Measurements from ENCODE around the gene COQ5. TPM values are rescaled to one million over a fixed set of nuclear protein-coding genes. Genes with fewer than 3 reads are reported as not detected.

Gene COQ5
- total RNA-seq, 1 donor from 2014 or later = 32.0 TPM

GRCh38 chr12:120466560-120467315 lies 62.2 kb downstream of the COQ5 start:
- Mint-ChIP-seq H3K27ac (ENCODE audit: unreplicated experiment) (peak overlapping the region; percentile 28), H3K4me3 (ENCODE audit: unreplicated experiment) (peak overlapping the region; percentile 57)

GRCh38 chr12:120465756-120466155 lies 63.2 kb downstream of the COQ5 start:
- H3K27ac Mint-ChIP-seq (ENCODE audit: unreplicated experiment) = no peak overlapping the region
- no peak overlapping the region for H3K4me3 Mint-ChIP-seq (ENCODE audit: unreplicated experiment)
- DNase-seq = no peak
- peaks cover 5% of the 10 kb centered on the region for H3K27me3 Mint-ChIP-seq (ENCODE audit: unreplicated experiment)
- H3K4me1 Mint-ChIP-seq (ENCODE audit: low read depth, unreplicated experiment) = peaks cover 4% of the 10 kb centered on the region
- no peak for TF ChIP-seq CTCF (IDR thresholded peaks at IDR 0.05; ENCODE audit: partially characterized antibody, unreplicated experiment)
- no peaks in the 10 kb centered on the region for H3K36me3 Mint-ChIP-seq (ENCODE audit: unreplicated experiment)
- H3K9me3 Mint-ChIP-seq (ENCODE audit: unreplicated experiment) = no peaks in the 10 kb centered on the region

More at GRCh38 chr12:120466560-120467315, 62.2 kb downstream of the COQ5 start:
- Mint-ChIP-seq H3K9me3 (ENCODE audit: unreplicated experiment) (no peaks in the 10 kb centered on the region), H3K27me3 (ENCODE audit: unreplicated experiment) (peaks cover 5% of the 10 kb centered on the region), H3K36me3 (ENCODE audit: unreplicated experiment) (no peaks in the 10 kb centered on the region), H3K4me1 (ENCODE audit: low read depth, unreplicated experiment) (peaks cover 4% of the 10 kb centered on the region)
- peak; percentile 59 for DNase-seq
- TF ChIP-seq CTCF (IDR thresholded peaks at IDR 0.05; ENCODE audit: partially characterized antibody, unreplicated experiment) = peak; percentile 62

- Mint-ChIP-seq H3K4me3 (ENCODE audit: unreplicated experiment) (no peak overlapping the region), H3K27me3 (ENCODE audit: unreplicated experiment) (peaks cover 5% of the 10 kb centered on the region), H3K4me1 (ENCODE audit: low read depth, unreplicated experiment) (peaks cover 4% of the 10 kb centered on the region), H3K36me3 (ENCODE audit: unreplicated experiment) (no peaks in the 10 kb centered on the region), H3K27ac (ENCODE audit: unreplicated experiment) (no peak overlapping the region), H3K9me3 (ENCODE audit: unreplicated experiment) (no peaks in the 10 kb centered on the region)
- no peak for DNase-seq
- no peak for TF ChIP-seq CTCF (IDR thresholded peaks at IDR 0.05; ENCODE audit: partially characterized antibody, unreplicated experiment)
These were observed 65.2 kb downstream of the COQ5 start for GRCh38 chr12:120463712-120464111.

GRCh38 chr12:120462099-120462640 lies 66.8 kb downstream of the COQ5 start:
- no peak for TF ChIP-seq CTCF (IDR thresholded peaks at IDR 0.05; ENCODE audit: partially characterized antibody, unreplicated experiment)
- DNase-seq = no peak
- no peak overlapping the region for H3K4me3 Mint-ChIP-seq (ENCODE audit: unreplicated experiment)
- H3K9me3 Mint-ChIP-seq (ENCODE audit: unreplicated experiment) = peaks cover 2% of the 10 kb centered on the region
- no peak overlapping the region for H3K27ac Mint-ChIP-seq (ENCODE audit: unreplicated experiment)
- no peaks in the 10 kb centered on the region for H3K36me3 Mint-ChIP-seq (ENCODE audit: unreplicated experiment)
- no peaks in the 10 kb centered on the region for H3K27me3 Mint-ChIP-seq (ENCODE audit: unreplicated experiment)
- H3K4me1 Mint-ChIP-seq (ENCODE audit: low read depth, unreplicated experiment) = no peaks in the 10 kb centered on the region

GRCh38 chr12:120460157-120460556 lies 68.8 kb downstream of the COQ5 start:
- DNase-seq = no peak
- no peaks in the 10 kb centered on the region for H3K4me1 Mint-ChIP-seq (ENCODE audit: low read depth, unreplicated experiment)
- no peak overlapping the region for H3K4me3 Mint-ChIP-seq (ENCODE audit: unreplicated experiment)
- no peaks in the 10 kb centered on the region for H3K36me3 Mint-ChIP-seq (ENCODE audit: unreplicated experiment)
- H3K27ac Mint-ChIP-seq (ENCODE audit: unreplicated experiment) = no peak overlapping the region
- peaks cover 4% of the 10 kb centered on the region for H3K9me3 Mint-ChIP-seq (ENCODE audit: unreplicated experiment)
- TF ChIP-seq CTCF (IDR thresholded peaks at IDR 0.05; ENCODE audit: partially characterized antibody, unreplicated experiment) = no peak
- no peaks in the 10 kb centered on the region for H3K27me3 Mint-ChIP-seq (ENCODE audit: unreplicated experiment)

All from glutamatergic neuron (in vitro differentiated cells).